ENCODE data around the gene SPHK2. TPM values are rescaled to one million over a fixed set of nuclear protein-coding genes. Genes with fewer than 3 reads are reported as not detected.

Gene SPHK2
- total RNA-seq, 4 donors from 2014 or later: 17.1 to 45.4 (median 31.4) TPM

GRCh38 chr19:48627865-48628314 is 8.6 kb downstream of the SPHK2 start:
- Histone ChIP-seq H3K27me3 (no peaks in the 10 kb centered on the region), H3K9me3 (no peaks in the 10 kb centered on the region), H3K36me3 (peaks cover 4 to 5% of the 10 kb centered on the region in 2 donors), H3K4me3 (replicated peaks in 1 of 3) (no peak overlapping the region), H3K27ac (no peak overlapping the region), H3K4me1 (peaks cover 18 to 36% of the 10 kb centered on the region in 2 donors)
- DNase-seq: no peak
- intact Hi-C loops (cut with DNase I): no loop called here
- WGBS, 2 donors: 85 to 94% methylated on average over 11 to 15 of the region's 17 CpGs
- TF ChIP-seq POLR2A (IDR thresholded peaks at IDR 0.05): no peak
- TF ChIP-seq, protein P1, sequence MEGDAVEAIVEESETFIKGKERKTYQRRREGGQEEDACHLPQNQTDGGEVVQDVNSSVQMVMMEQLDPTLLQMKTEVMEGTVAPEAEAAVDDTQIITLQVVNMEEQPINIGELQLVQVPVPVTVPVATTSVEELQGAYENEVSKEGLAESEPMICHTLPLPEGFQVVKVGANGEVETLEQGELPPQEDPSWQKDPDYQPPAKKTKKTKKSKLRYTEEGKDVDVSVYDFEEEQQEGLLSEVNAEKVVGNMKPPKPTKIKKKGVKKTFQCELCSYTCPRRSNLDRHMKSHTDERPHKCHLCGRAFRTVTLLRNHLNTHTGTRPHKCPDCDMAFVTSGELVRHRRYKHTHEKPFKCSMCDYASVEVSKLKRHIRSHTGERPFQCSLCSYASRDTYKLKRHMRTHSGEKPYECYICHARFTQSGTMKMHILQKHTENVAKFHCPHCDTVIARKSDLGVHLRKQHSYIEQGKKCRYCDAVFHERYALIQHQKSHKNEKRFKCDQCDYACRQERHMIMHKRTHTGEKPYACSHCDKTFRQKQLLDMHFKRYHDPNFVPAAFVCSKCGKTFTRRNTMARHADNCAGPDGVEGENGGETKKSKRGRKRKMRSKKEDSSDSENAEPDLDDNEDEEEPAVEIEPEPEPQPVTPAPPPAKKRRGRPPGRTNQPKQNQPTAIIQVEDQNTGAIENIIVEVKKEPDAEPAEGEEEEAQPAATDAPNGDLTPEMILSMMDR (IDR thresholded peaks at IDR 0.05): no peak

- Histone ChIP-seq H3K27me3 (no peaks in the 10 kb centered on the region), H3K36me3 (peaks cover 4 to 5% of the 10 kb centered on the region in 2 donors), H3K4me3 (replicated peaks in 1 of 3) (no peak overlapping the region), H3K4me1 (peaks cover 22 to 39% of the 10 kb centered on the region in 2 donors), H3K27ac (no peak overlapping the region), H3K9me3 (no peaks in the 10 kb centered on the region)
- WGBS, 2 donors: 89 to 92% methylated on average over 27 to 34 of the region's 34 CpGs
- intact Hi-C loops (cut with DNase I): no loop called here
- no peak for TF ChIP-seq POLR2A (IDR thresholded peaks at IDR 0.05)
- TF ChIP-seq, protein P1 (IDR thresholded peaks at IDR 0.05): no peak
- no peak for DNase-seq
These were observed 9.4 kb downstream of the SPHK2 start for GRCh38 chr19:48628486-48629296.

GRCh38 chr19:48629297-48629598 is 9.9 kb downstream of the SPHK2 start:
- H3K4me3 ChIP-seq (replicated peaks in 1 of 3): no peak overlapping the region
- H3K4me1 ChIP-seq: peaks cover 24 to 42% of the 10 kb centered on the region in 2 donors
- TF ChIP-seq, protein P1 (IDR thresholded peaks at IDR 0.05): no peak
- TF ChIP-seq POLR2A (IDR thresholded peaks at IDR 0.05): no peak
- no peak for DNase-seq
- intact Hi-C loops (cut with DNase I): no loop called here
- H3K27ac ChIP-seq: no peak overlapping the region
- H3K9me3 ChIP-seq: no peaks in the 10 kb centered on the region
- peaks cover 4 to 5% of the 10 kb centered on the region in 2 donors for H3K36me3 ChIP-seq
- no peaks in the 10 kb centered on the region for H3K27me3 ChIP-seq
- WGBS, 2 donors: 88 to 92% methylated on average over 12 to 18 of the region's 22 CpGs

DNA sequence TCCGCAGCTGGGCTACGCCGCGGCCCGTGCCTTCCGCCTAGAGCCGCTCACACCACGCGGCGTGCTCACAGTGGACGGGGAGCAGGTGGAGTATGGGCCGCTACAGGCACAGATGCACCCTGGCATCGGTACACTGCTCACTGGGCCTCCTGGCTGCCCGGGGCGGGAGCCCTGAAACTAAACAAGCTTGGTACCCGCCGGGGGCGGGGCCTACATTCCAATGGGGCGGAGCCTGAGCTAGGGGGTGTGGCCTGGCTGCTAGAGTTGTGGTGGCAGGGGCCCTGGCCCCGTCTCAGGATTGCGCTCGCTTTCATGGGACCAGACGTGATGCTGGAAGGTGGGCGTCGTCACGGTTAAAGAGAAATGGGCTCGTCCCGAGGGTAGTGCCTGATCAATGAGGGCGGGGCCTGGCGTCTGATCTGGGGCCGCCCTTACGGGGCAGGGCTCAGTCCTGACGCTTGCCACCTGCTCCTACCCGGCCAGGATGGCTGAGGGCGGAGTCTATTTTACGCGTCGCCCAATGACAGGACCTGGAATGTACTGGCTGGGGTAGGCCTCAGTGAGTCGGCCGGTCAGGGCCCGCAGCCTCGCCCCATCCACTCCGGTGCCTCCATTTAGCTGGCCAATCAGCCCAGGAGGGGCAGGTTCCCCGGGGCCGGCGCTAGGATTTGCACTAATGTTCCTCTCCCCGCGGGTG is 10.4 kb downstream of the SPHK2 start:
- no peaks in the 10 kb centered on the region for H3K9me3 ChIP-seq
- no peaks in the 10 kb centered on the region for H3K27me3 ChIP-seq
- intact Hi-C loops (cut with DNase I): no loop called here
- DNase-seq: peak; percentile 19 to 27
- peak in 1 of 2 donors; percentile 16 for TF ChIP-seq POLR2A (IDR thresholded peaks at IDR 0.05)
- TF ChIP-seq, protein P1 (IDR thresholded peaks at IDR 0.05): no peak
- WGBS, 2 donors: 63 to 72% methylated on average over 26 to 35 of the region's 48 CpGs
- peaks cover 4 to 5% of the 10 kb centered on the region in 2 donors for H3K36me3 ChIP-seq
- H3K4me3 ChIP-seq (replicated peaks in 1 of 3): no peak overlapping the region
- H3K4me1 ChIP-seq: peaks cover 22 to 39% of the 10 kb centered on the region in 2 donors
- peak overlapping the region in 2 of 3 donors; percentile 13 to 73 for H3K27ac ChIP-seq
